ENCODE results near the gene CAPN11. TPM values are rescaled to one million over a fixed set of nuclear protein-coding genes. Genes with fewer than 3 reads are reported as not detected.
"Not testable (repeated sequence)": the region's sequence is repeated elsewhere in the genome, so short reads cannot be mapped to it uniquely, and the experiment has no call there.

Gene CAPN11
- total RNA-seq, 2 experiments from 2014 or later, result 1.3 to 1.5 TPM

DNA sequence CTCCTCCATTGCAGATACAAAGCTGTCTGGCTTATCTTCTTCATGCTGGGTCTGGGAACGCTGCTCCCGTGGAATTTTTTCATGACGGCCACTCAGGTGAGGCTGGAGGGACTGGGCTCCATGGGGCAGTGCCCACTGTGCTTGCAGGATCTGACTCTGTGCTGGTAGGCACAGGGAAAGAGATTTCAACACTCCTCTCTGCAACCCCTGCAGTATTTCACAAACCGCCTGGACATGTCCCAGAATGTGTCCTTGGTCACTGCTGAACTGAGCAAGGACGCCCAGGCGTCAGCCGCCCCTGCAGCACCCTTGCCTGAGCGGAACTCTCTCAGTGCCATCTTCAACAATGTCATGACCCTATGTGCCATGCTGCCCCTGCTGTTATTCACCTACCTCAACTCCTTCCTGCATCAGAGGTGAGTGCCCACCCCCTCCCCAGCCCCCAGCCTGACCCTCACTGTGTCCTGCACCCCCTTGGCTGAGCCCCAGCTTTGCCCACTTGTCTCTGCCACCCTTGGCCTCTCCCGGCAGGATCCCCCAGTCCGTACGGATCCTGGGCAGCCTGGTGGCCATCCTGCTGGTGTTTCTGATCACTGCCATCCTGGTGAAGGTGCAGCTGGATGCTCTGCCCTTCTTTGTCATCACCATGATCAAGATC, 70.9 kb downstream of the CAPN11 start:
- Histone ChIP-seq H3K27me3 (ENCODE audit: control insufficient read depth in 1 of 2, insufficient read depth in 2 of 2, low read length in 2 of 2) (no peaks in the 10 kb centered on the region), H3K4me1 (ENCODE audit: insufficient read depth, low read length) (peaks cover 4% of the 10 kb centered on the region), H3K9me3 (ENCODE audit: control insufficient read depth in 1 of 2, insufficient read depth in 1 of 2, low read length in 2 of 2) (no peaks in the 10 kb centered on the region), H3K36me3 (ENCODE audit: insufficient read depth, low read length) (no peaks in the 10 kb centered on the region), H3K4me3 (ENCODE audit: low read length) (no peak overlapping the region), H3K27ac (ENCODE audit: low read depth in 1 of 2, low read length in 2 of 2) (no peak overlapping the region)
- ChIA-PET CTCF (interaction anchor here (0.6 kb wide), 1 partner anchor 13 kb away, joined by 4 read pairs; the partner anchor contains the start of gene MYMX), POLR2A (no interaction called here)
- Mint-ChIP-seq H3K4me1 (ENCODE audit: low read depth) (peaks cover 1% of the 10 kb centered on the region), H3K4me3 (no peak overlapping the region), H3K36me3 (ENCODE audit: low read depth) (no peaks in the 10 kb centered on the region), H3K9me3 (no peaks in the 10 kb centered on the region), H3K27me3 (no peaks in the 10 kb centered on the region), H3K27ac (no peak overlapping the region)
- no peak for ATAC-seq (ENCODE audit: poor library complexity)
- TF ChIP-seq, protein P1, sequence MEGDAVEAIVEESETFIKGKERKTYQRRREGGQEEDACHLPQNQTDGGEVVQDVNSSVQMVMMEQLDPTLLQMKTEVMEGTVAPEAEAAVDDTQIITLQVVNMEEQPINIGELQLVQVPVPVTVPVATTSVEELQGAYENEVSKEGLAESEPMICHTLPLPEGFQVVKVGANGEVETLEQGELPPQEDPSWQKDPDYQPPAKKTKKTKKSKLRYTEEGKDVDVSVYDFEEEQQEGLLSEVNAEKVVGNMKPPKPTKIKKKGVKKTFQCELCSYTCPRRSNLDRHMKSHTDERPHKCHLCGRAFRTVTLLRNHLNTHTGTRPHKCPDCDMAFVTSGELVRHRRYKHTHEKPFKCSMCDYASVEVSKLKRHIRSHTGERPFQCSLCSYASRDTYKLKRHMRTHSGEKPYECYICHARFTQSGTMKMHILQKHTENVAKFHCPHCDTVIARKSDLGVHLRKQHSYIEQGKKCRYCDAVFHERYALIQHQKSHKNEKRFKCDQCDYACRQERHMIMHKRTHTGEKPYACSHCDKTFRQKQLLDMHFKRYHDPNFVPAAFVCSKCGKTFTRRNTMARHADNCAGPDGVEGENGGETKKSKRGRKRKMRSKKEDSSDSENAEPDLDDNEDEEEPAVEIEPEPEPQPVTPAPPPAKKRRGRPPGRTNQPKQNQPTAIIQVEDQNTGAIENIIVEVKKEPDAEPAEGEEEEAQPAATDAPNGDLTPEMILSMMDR (IDR thresholded peaks at IDR 0.05), result no peak
- intact Hi-C loops (cut with DNase I, micrococcal nuclease), result loop anchor here in 1 of 2 experiments (10.0 kb wide), 1 partner anchor 595 kb away; the partner anchor contains the start of gene MAD2L1BP
- DNase-seq, result no peak

DNA sequence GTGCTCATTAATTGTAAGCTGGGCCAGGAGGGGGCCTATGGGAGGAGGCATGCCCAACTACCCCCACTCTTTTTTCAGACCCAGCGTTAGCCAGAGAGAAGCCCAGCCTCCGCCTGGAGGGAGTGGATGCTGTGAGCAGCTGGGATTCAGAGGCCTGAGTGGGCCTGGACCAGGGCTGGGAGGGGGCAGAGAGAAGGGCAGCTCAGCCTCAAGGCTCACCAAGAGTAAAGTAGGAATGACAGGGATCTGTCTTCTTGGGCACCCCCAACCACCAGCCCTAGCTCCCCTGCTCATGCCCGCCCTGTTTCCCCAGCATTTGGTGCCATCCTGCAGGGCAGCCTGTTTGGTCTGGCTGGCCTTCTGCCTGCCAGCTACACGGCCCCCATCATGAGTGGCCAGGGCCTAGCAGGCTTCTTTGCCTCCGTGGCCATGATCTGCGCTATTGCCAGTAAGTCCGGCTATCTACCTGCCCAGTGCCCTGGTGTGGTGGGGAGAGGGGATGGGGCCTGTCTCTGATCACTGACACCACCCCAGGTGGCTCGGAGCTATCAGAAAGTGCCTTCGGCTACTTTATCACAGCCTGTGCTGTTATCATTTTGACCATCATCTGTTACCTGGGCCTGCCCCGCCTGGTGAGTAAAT, 71.5 kb downstream of the CAPN11 start:
- Mint-ChIP-seq H3K27ac (no peak overlapping the region), H3K4me1 (ENCODE audit: low read depth) (no peaks in the 10 kb centered on the region), H3K36me3 (ENCODE audit: low read depth) (no peaks in the 10 kb centered on the region), H3K4me3 (no peak overlapping the region), H3K9me3 (no peaks in the 10 kb centered on the region), H3K27me3 (no peaks in the 10 kb centered on the region)
- ATAC-seq (ENCODE audit: poor library complexity) (no peak), DNase-seq (no peak)
- Histone ChIP-seq H3K27ac (ENCODE audit: low read depth in 1 of 2, low read length in 2 of 2) (no peak overlapping the region), H3K27me3 (ENCODE audit: control insufficient read depth in 1 of 2, insufficient read depth in 2 of 2, low read length in 2 of 2) (no peaks in the 10 kb centered on the region), H3K4me3 (ENCODE audit: low read length) (no peak overlapping the region), H3K4me1 (ENCODE audit: insufficient read depth, low read length) (peaks cover 3% of the 10 kb centered on the region), H3K36me3 (ENCODE audit: insufficient read depth, low read length) (no peaks in the 10 kb centered on the region), H3K9me3 (ENCODE audit: control insufficient read depth in 1 of 2, insufficient read depth in 1 of 2, low read length in 2 of 2) (no peaks in the 10 kb centered on the region)
- TF ChIP-seq, protein P1 (IDR thresholded peaks at IDR 0.05), result no peak
- CTCF ChIA-PET, result interaction anchor here (0.6 kb wide), 1 partner anchor 384 kb away, joined by 4 read pairs; no protein-coding TSS in a partner anchor
- intact Hi-C loops (cut with DNase I, micrococcal nuclease), result no loop called here
- POLR2A ChIA-PET, result no interaction called here

DNA sequence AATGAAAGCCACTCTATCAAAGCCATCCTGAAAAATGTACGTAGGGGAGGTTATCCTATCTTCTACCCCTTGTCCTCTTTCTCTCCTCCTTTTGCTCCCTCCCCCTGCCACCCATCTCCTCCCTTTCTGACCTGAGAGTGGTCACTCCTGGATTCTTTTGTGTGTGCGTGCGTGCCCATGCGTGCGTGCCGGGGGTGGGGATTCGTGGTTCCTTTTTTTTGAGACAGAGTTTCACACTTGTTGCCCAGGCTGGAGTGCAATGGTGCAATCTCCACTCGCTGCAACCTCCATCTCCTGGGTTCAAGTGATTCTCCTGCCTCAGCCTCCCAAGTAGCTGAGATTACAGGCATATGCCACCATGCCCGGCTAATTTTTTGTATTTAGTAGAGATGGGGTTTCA, 72.8 kb downstream of the CAPN11 start:
- ATAC-seq (ENCODE audit: poor library complexity); POLR2A ChIA-PET; H3K27me3 Mint-ChIP-seq; H3K4me3 Mint-ChIP-seq; H3K9me3 Mint-ChIP-seq; H3K27ac Mint-ChIP-seq; H3K4me1 ChIP-seq (ENCODE audit: insufficient read depth, low read length); H3K36me3 ChIP-seq (ENCODE audit: insufficient read depth, low read length); H3K4me3 ChIP-seq (ENCODE audit: low read length); H3K27ac ChIP-seq (ENCODE audit: low read depth in 1 of 2, low read length in 2 of 2); H3K4me1 Mint-ChIP-seq (ENCODE audit: low read depth); H3K36me3 Mint-ChIP-seq (ENCODE audit: low read depth); H3K27me3 ChIP-seq (ENCODE audit: control insufficient read depth in 1 of 2, insufficient read depth in 2 of 2, low read length in 2 of 2); CTCF ChIA-PET; H3K9me3 ChIP-seq (ENCODE audit: control insufficient read depth in 1 of 2, insufficient read depth in 1 of 2, low read length in 2 of 2); intact Hi-C loops (cut with DNase I, micrococcal nuclease): not testable (repeated sequence)
- DNase-seq, result peak in 1 of 14 experiments; percentile 36

Measured in CD4-positive, alpha-beta T cell (primary cell).